Spleen (tissue), 11 donors: ENCODE results near the gene NEDD4L. TPM values are rescaled to one million over a fixed set of nuclear protein-coding genes. Genes with fewer than 3 reads are reported as not detected.

Experiments
- DNase-seq: peaks from one replicate; pipeline ENCODE4 v3.0.0-alpha.2; 2020
- H3K27ac ChIP-seq, 8 donors: fragments of 200-600 bp; sonication (generic) in 7 of 8; 1 replicate in 4 of 8; 2 replicates in 4 of 8; pipeline versions ENCODE4 v1.5.0 to v1.8.0; 2016 to 2021; ENCODE audit warnings: inconsistent platforms in 4 of 8, mild to moderate bottlenecking in 4 of 8, moderate library complexity in 1 of 8
- H3K27me3 ChIP-seq, 7 donors: fragments of 200-600 bp; sonication (generic) in 6 of 7; replicated peaks in 1 of 7; 1 replicate in 4 of 7; 2 replicates in 3 of 7; pipeline versions ENCODE4 v1.5.0 to v1.8.0; 2016 to 2021; ENCODE audit warnings: inconsistent platforms in 3 of 7, mild to moderate bottlenecking in 1 of 7
- H3K36me3 ChIP-seq, 6 donors: fragments of 200-600 bp; sonication (generic) in 5 of 6; 1 replicate in 4 of 6; 2 replicates in 2 of 6; pipeline versions ENCODE4 v1.5.0 to v1.8.0; 2016 to 2021; ENCODE audit warnings: inconsistent platforms in 2 of 6
- H3K4me1 ChIP-seq, 6 donors: fragments of 200-600 bp; sonication (generic) in 5 of 6; 1 replicate in 3 of 6; 2 replicates in 3 of 6; pipeline versions ENCODE4 v1.5.0 to v1.8.0; 2016 to 2021; ENCODE audit warnings: inconsistent platforms in 3 of 6
- H3K4me3 ChIP-seq, 8 donors: fragments of 200-600 bp; sonication (generic) in 7 of 8; 1 replicate in 4 of 8; 2 replicates in 4 of 8; pipeline versions ENCODE4 v1.5.0 to v1.8.0; 2016 to 2021; ENCODE audit warnings: inconsistent platforms in 4 of 8, mild to moderate bottlenecking in 4 of 8, moderate library complexity in 2 of 8
- H3K9me3 ChIP-seq, 8 donors: fragments of 200-600 bp; sonication (generic) in 7 of 8; 1 replicate in 4 of 8; 2 replicates in 4 of 8; pipeline versions ENCODE4 v1.5.0 to v1.8.0; 2016 to 2021; ENCODE audit warnings: inconsistent platforms in 4 of 8
- POLR2A ChIP-seq, 3 donors: fragments of 450-650 bp; IDR thresholded peaks; one replicate each; pipeline ENCODE4 v1.5.1; 2017; ENCODE audit warnings: antibody characterized with exemption in 3 of 3, mild to moderate bottlenecking in 1 of 3
- POLR2AphosphoS5 ChIP-seq, 3 donors: sonication (generic); formaldehyde crosslinking; IDR thresholded peaks; one replicate each; pipeline ENCODE4 v1.5.1; 2017; ENCODE audit warnings: antibody characterized with exemption in 3 of 3
- WGBS, 5 donors: extraction: QIAGEN DNeasy Blood & Tissue Kit in 3 of 5; methylation state at CpG; one replicate each; pipeline versions ENCODE4 v1.1.5 to v1.1.7; 2013 to 2018; 5-methylcytosine and 5-hydroxymethylcytosine counted together
- intact Hi-C: fragments of 100-400 bp; cut with DNase I; formaldehyde crosslinking; loops from one replicate; pipeline ENCODE4 v1.15.0; 2023; ENCODE audit warnings: low total_unique reads
- polyA plus RNA-seq, 3 donors: library from polyadenylated mRNA; stranded (reverse); fragments of 200-250 nt; gene quantifications; one replicate each; pipeline ENCODE4 v1.2.1, GENCODE V29; 2013
- total RNA-seq, 7 donors: library from RNA; depleted of rRNA in 3 of 7; stranded (reverse); fragments of >200 nt in 3 of 7; fragmentation: NEBNext Ultra II Directional in 4 of 7; extraction: Animal tissue kit (Norgen Biotek cat#: 25700) in 4 of 7; gene quantifications; one replicate each; pipeline versions ENCODE4 v1.1.0 to v1.2.1, GENCODE V29; 2016 to 2021
- TF ChIP-seq, protein P1 (sequence below), 11 experiments: fragments of 200-600 bp in 7 of 11; fragments of 450-650 bp in 4 of 11; sonication (generic) in 4 of 11; IDR thresholded peaks in 8 of 11; conservative IDR thresholded peaks in 3 of 11; 1 replicate in 7 of 11; 2 replicates in 4 of 11; pipeline versions ENCODE4 v1.4.0 to v1.8.0; 2016 to 2021; ENCODE audit warnings: antibody characterized with exemption in 11 of 11, inconsistent platforms in 4 of 11, mild to moderate bottlenecking in 1 of 11
- donor health status: healthy with polysubstance abuse.
- donor health status: DM: no; HTN: no; CAD: no; lungs with moderate emphysema.
- donor health status: DM: no; HTN: no; CAD: no.
- donor health status: Bipolar disorder and iron deficiency.
- donor health status: healthy.
- donor health status: DM: no; HTN: no; CAD: no.
- donor health status: DM: yes; HTN: yes; CAD: no.

The NEDD4L gene
- total and polyA plus RNA-seq, 10 donors, result 8.7 to 26.9 (median 18.3) TPM

DNA sequence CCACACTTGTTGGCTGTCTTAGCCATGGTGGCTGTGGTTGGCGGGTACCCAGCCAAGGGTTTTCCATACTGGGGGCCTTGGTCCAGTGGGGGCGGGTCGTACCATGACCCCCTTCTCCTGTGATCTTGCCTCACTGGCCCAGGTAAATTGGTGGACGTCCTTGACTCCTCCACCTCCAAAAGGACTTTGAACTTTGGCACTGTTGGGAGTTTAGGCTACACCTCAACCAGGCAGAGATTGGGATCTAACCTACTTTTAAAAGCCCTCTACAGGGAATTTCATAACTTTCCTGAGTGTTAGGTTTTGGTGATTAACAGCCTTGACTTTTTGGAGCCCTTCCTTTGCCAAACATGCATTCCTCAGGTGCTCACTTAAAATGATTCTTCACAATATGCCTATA is 106.7 kb downstream of the NEDD4L start:
- no peak for DNase-seq
- peaks cover 0 to 9% (median 2%) of the 10 kb centered on the region in 6 donors for H3K4me1 ChIP-seq
- H3K27ac ChIP-seq, result no peak overlapping the region
- intact Hi-C loops, result no loop called here
- TF ChIP-seq POLR2A (IDR thresholded peaks at IDR 0.05) (no peak), POLR2AphosphoS5 (IDR thresholded peaks at IDR 0.05) (no peak)
- TF ChIP-seq, protein P1, sequence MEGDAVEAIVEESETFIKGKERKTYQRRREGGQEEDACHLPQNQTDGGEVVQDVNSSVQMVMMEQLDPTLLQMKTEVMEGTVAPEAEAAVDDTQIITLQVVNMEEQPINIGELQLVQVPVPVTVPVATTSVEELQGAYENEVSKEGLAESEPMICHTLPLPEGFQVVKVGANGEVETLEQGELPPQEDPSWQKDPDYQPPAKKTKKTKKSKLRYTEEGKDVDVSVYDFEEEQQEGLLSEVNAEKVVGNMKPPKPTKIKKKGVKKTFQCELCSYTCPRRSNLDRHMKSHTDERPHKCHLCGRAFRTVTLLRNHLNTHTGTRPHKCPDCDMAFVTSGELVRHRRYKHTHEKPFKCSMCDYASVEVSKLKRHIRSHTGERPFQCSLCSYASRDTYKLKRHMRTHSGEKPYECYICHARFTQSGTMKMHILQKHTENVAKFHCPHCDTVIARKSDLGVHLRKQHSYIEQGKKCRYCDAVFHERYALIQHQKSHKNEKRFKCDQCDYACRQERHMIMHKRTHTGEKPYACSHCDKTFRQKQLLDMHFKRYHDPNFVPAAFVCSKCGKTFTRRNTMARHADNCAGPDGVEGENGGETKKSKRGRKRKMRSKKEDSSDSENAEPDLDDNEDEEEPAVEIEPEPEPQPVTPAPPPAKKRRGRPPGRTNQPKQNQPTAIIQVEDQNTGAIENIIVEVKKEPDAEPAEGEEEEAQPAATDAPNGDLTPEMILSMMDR (IDR thresholded peaks at IDR 0.05 in 8 of 11, conservative IDR thresholded peaks at IDR 0.05 in 3 of 11), result no peak
- WGBS, 5 donors, result 87 to 100% (median 96%) methylated on average over 4 of the region's 4 CpGs
- H3K4me3 ChIP-seq, result no peak overlapping the region
- H3K27me3 ChIP-seq, result no peaks in the 10 kb centered on the region
- H3K36me3 ChIP-seq, result no peaks in the 10 kb centered on the region
- H3K9me3 ChIP-seq, result no peaks in the 10 kb centered on the region

DNA sequence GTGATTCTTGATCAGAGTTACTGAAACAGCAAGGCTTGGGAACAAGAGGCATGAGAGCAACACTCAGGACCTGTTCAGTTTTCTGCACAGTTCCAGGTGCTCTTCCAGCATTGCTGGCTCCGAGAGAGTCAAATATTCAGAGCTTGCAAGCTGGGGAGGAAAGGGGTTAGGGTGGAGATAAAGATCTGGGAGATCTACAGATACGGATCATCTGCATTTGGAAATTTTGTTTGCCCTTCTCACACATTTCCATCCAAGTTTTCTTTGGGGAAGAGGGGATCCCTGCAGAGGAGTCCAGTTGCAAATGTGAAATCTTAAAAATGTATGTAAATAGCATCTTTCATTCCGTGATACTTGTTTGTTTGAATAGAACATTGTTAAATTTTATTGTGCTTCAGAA is 108.2 kb downstream of the NEDD4L start:
- 93 to 96% (median 95%) methylated on average over 3 of the region's 3 CpGs for WGBS, 5 donors

GRCh38 chr18:58152891-58153290 is 108.9 kb downstream of the NEDD4L start:
- no peak overlapping the region for H3K27ac ChIP-seq
- intact Hi-C loops, result no loop called here
- no peak overlapping the region for H3K4me3 ChIP-seq
- 86 to 98% (median 89%) methylated on average over 3 of the region's 3 CpGs for WGBS, 5 donors
- no peak for TF ChIP-seq POLR2A (IDR thresholded peaks at IDR 0.05)
- TF ChIP-seq, protein P1 (IDR thresholded peaks at IDR 0.05 in 8 of 11, conservative IDR thresholded peaks at IDR 0.05 in 3 of 11), result no peak
- no peak for TF ChIP-seq POLR2AphosphoS5 (IDR thresholded peaks at IDR 0.05)
- DNase-seq, result no peak
- H3K4me1 ChIP-seq, result peaks cover 0 to 9% (median 2%) of the 10 kb centered on the region in 6 donors
- no peaks in the 10 kb centered on the region for H3K9me3 ChIP-seq
- no peaks in the 10 kb centered on the region for H3K27me3 ChIP-seq
- H3K36me3 ChIP-seq, result no peaks in the 10 kb centered on the region

More for the DNA sequence above, 108.2 kb downstream of the NEDD4L start:
- intact Hi-C loops, result no loop called here
- Histone ChIP-seq H3K4me1 (peaks cover 0 to 9% (median 2%) of the 10 kb centered on the region in 6 donors), H3K36me3 (no peaks in the 10 kb centered on the region), H3K27me3 (no peaks in the 10 kb centered on the region), H3K27ac (no peak overlapping the region), H3K4me3 (no peak overlapping the region), H3K9me3 (no peaks in the 10 kb centered on the region)
- TF ChIP-seq, protein P1 (IDR thresholded peaks at IDR 0.05 in 8 of 11, conservative IDR thresholded peaks at IDR 0.05 in 3 of 11), result no peak
- TF ChIP-seq POLR2AphosphoS5 (IDR thresholded peaks at IDR 0.05), result no peak
- no peak for TF ChIP-seq POLR2A (IDR thresholded peaks at IDR 0.05)
- DNase-seq, result no peak

GRCh38 chr18:58156516-58156915 is 112.5 kb downstream of the NEDD4L start:
- no peaks in the 10 kb centered on the region for H3K4me1 ChIP-seq
- H3K9me3 ChIP-seq, result no peaks in the 10 kb centered on the region
- TF ChIP-seq, protein P1 (IDR thresholded peaks at IDR 0.05 in 8 of 11, conservative IDR thresholded peaks at IDR 0.05 in 3 of 11), result no peak
- TF ChIP-seq POLR2AphosphoS5 (IDR thresholded peaks at IDR 0.05), result no peak
- no peak for TF ChIP-seq POLR2A (IDR thresholded peaks at IDR 0.05)
- no peak overlapping the region for H3K27ac ChIP-seq
- intact Hi-C loops, result no loop called here
- WGBS, 5 donors, result 80 to 91% (median 85%) methylated on average over 9 of the region's 9 CpGs
- H3K27me3 ChIP-seq, result no peaks in the 10 kb centered on the region
- no peak overlapping the region for H3K4me3 ChIP-seq
- no peak for DNase-seq
- no peaks in the 10 kb centered on the region for H3K36me3 ChIP-seq
